ENCODE measurements around the gene SEMG1. TPM values are rescaled to one million over a fixed set of nuclear protein-coding genes. Genes with fewer than 3 reads are reported as not detected.

SEMG1 gene
- total and polyA plus RNA-seq, 9 donors, result not detected

- 87 to 91% (median 89%) methylated on average over 4 of the region's 4 CpGs for WGBS, 3 donors
- no peak for TF ChIP-seq EP300 (IDR thresholded peaks at IDR 0.05)
- no peak for TF ChIP-seq CTCF (IDR thresholded peaks at IDR 0.05)
- no peak for TF ChIP-seq POLR2A (IDR thresholded peaks at IDR 0.05)
- Histone ChIP-seq H3K27me3 (no peaks in the 10 kb centered on the region), H3K36me3 (no peaks in the 10 kb centered on the region), H3K4me1 (ENCODE audit: insufficient read depth) (no peaks in the 10 kb centered on the region), H3K9me3 (no peaks in the 10 kb centered on the region), H3K27ac (no peak within 1 kb of the TSS), H3K4me3 (no peak within 1 kb of the TSS)
- intact Hi-C loops (cut with DNase I), result no loop called here
- DNase-seq, result no peak
Observed at GRCh38 chr20:45221076-45221475, 14.2 kb downstream of the SEMG1 start, which contains the start of gene SEMG2. TSS of gene SEMG2 (plus strand) at chr20:45221373. CDS start at chr20:45221390, 17 bp downstream.

- Histone ChIP-seq H3K9me3 (no peaks in the 10 kb centered on the region), H3K27me3 (no peaks in the 10 kb centered on the region), H3K4me3 (no peak overlapping the region), H3K36me3 (no peaks in the 10 kb centered on the region), H3K27ac (no peak overlapping the region), H3K4me1 (ENCODE audit: insufficient read depth) (no peaks in the 10 kb centered on the region)
- intact Hi-C loops (cut with DNase I), result no loop called here
- TF ChIP-seq POLR2A (IDR thresholded peaks at IDR 0.05), result no peak
- TF ChIP-seq EP300 (IDR thresholded peaks at IDR 0.05), result no peak
- TF ChIP-seq CTCF (IDR thresholded peaks at IDR 0.05), result no peak
- DNase-seq, result no peak
Observed at GRCh38 chr20:45223136-45223535, 16.3 kb downstream of the SEMG1 start.

- intact Hi-C loops (cut with DNase I), result no loop called here
- 72 to 84% (median 80%) methylated on average over 1 of the region's 1 CpG for WGBS, 3 donors
Observed at GRCh38 chr20:45226287-45226686, 19.5 kb downstream of the SEMG1 start.

GRCh38 chr20:45229264-45230056, 22.6 kb downstream of the SEMG1 start:
- Histone ChIP-seq H3K36me3 (no peaks in the 10 kb centered on the region), H3K9me3 (no peaks in the 10 kb centered on the region), H3K4me1 (ENCODE audit: insufficient read depth) (no peaks in the 10 kb centered on the region), H3K27ac (no peak overlapping the region), H3K27me3 (no peaks in the 10 kb centered on the region), H3K4me3 (no peak overlapping the region)
- DNase-seq, result no peak
- TF ChIP-seq EP300 (IDR thresholded peaks at IDR 0.05) (no peak), POLR2A (IDR thresholded peaks at IDR 0.05) (no peak), CTCF (IDR thresholded peaks at IDR 0.05) (no peak)
- intact Hi-C loops (cut with DNase I), result no loop called here
- 61 to 66% (median 65%) methylated on average over 18 of the region's 18 CpGs for WGBS, 3 donors

More at GRCh38 chr20:45226287-45226686, 19.5 kb downstream of the SEMG1 start:
- no peak for DNase-seq
- H3K4me1 ChIP-seq (ENCODE audit: insufficient read depth), result no peaks in the 10 kb centered on the region
- no peak for TF ChIP-seq CTCF (IDR thresholded peaks at IDR 0.05)
- TF ChIP-seq EP300 (IDR thresholded peaks at IDR 0.05), result no peak
- no peak for TF ChIP-seq POLR2A (IDR thresholded peaks at IDR 0.05)
- no peak overlapping the region for H3K27ac ChIP-seq
- H3K27me3 ChIP-seq, result no peaks in the 10 kb centered on the region
- no peak overlapping the region for H3K4me3 ChIP-seq
- H3K36me3 ChIP-seq, result no peaks in the 10 kb centered on the region
- H3K9me3 ChIP-seq, result no peaks in the 10 kb centered on the region
